ENCODE results near the gene FIGN. TPM values are rescaled to one million over a fixed set of nuclear protein-coding genes. Genes with fewer than 3 reads are reported as not detected.

FIGN gene
- total RNA-seq, 1 experiment from 2014 or later: 14.6 TPM

GRCh38 chr2:163602196-163602595, 133.6 kb downstream of the FIGN start:
- no peak overlapping the region for H3K9ac ChIP-seq (ENCODE audit: extremely low read depth, insufficient read length, low read length)
- H2BK20ac ChIP-seq (ENCODE audit: low read depth, low read length, poor library complexity, severe bottlenecking): no peak overlapping the region
- no peaks in the 10 kb centered on the region for H3K27me3 ChIP-seq (ENCODE audit: insufficient read depth, low read length)
- peaks cover 2% of the 10 kb centered on the region; the same call in 1 of the 2 replicates for H3K4me1 ChIP-seq (ENCODE audit: insufficient read depth, low read length)
- no peak overlapping the region for H3K23ac ChIP-seq (ENCODE audit: insufficient read length, low read depth, low read length)
- H3K23me2 ChIP-seq (ENCODE audit: insufficient read length, low read depth, low read length, poor library complexity, severe bottlenecking): no peaks in the 10 kb centered on the region
- Mint-ChIP-seq H3K4me1 (peaks cover 60 to 66% of the 10 kb centered on the region in 2 experiments), H3K36me3 (ENCODE audit: insufficient read depth in 1 of 3, low read depth in 3 of 3) (no peaks in the 10 kb centered on the region), H3K9me3 (no peaks in the 10 kb centered on the region), H3K27me3 (ENCODE audit: low read depth) (no peaks in the 10 kb centered on the region), H3K27ac (peak overlapping the region in 1 of 3 experiments; percentile 49; a peak in 3 of 7 replicates), H3K4me3 (no peak overlapping the region)
- H3K9me3 ChIP-seq (ENCODE audit: control insufficient read depth, low read depth, low read length): no peaks in the 10 kb centered on the region
- H4K20me1 ChIP-seq (ENCODE audit: control insufficient read depth, insufficient read depth, insufficient read length): no peaks in the 10 kb centered on the region
- no peak overlapping the region for H3T11ph ChIP-seq (ENCODE audit: low read length)
- no peak overlapping the region for H2BK120ac ChIP-seq (ENCODE audit: low read depth, low read length, poor library complexity, severe bottlenecking)
- H4K91ac ChIP-seq (ENCODE audit: insufficient read length, low read depth, low read length): no peak overlapping the region
- no peak overlapping the region for H4K5ac ChIP-seq (ENCODE audit: insufficient read length, low read depth, low read length)
- TF ChIP-seq CTCF (conservative IDR thresholded peaks at IDR 0.05): no peak
- no peak overlapping the region for H3K27ac ChIP-seq (ENCODE audit: insufficient read length, low read depth, low read length)
- no peak overlapping the region for H2AK5ac ChIP-seq (ENCODE audit: insufficient read length, low read length)
- no peak overlapping the region for H4K8ac ChIP-seq (replicated peaks; ENCODE audit: insufficient read length, low read depth, low read length)
- H3K4ac ChIP-seq (ENCODE audit: low read depth, low read length): no peak overlapping the region
- no peak for DNase-seq
- no peak overlapping the region for H3K14ac ChIP-seq (ENCODE audit: insufficient read depth, low read length)
- no peaks in the 10 kb centered on the region for H3K79me2 ChIP-seq (ENCODE audit: insufficient read depth, low read length)
- no peak overlapping the region for H3K18ac ChIP-seq (ENCODE audit: insufficient read length, low read depth, low read length)
- no peak overlapping the region for H2BK12ac ChIP-seq (ENCODE audit: insufficient read length, low read depth, low read length)
- no CpG with 5 or more reads among the region's 3 CpGs for WGBS (ENCODE audit: extremely low coverage, insufficient read length, low lambda C conversion rate)
- no peaks in the 10 kb centered on the region for H3K79me1 ChIP-seq (ENCODE audit: insufficient read depth, low read depth, low read length, poor library complexity, severe bottlenecking)
- H3K56ac ChIP-seq (ENCODE audit: insufficient read length, low read depth, low read length): no peak overlapping the region
- H3K4me2 ChIP-seq (ENCODE audit: insufficient read depth, insufficient read length, low read length): no peak overlapping the region
- H2BK15ac ChIP-seq (ENCODE audit: low read depth, low read length): no peak overlapping the region
- no peak overlapping the region for H2AFZ ChIP-seq (ENCODE audit: low read length)
- no peak overlapping the region for H2BK5ac ChIP-seq (ENCODE audit: insufficient read length, low read length)

Measured in H9 (cell line).